Bone marrow (tissue), 2 donors: Measurements from ENCODE around the gene IDI1.
"Not testable (repeated sequence)": the region's sequence is repeated elsewhere in the genome, so short reads cannot be mapped to it uniquely, and the experiment has no call there.

ENCODE experiments used
- DNase-seq, 2 donors: peaks; one replicate each; lab custom pipeline; 2025; lab: John Stamatoyannopoulos, UW

IDI1 gene

GRCh38 chr10:1063232-1063865, 14.4 kb upstream of the IDI1 start:
- no peak for DNase-seq

- DNase-seq = no peak
Measured at GRCh38 chr10:1061930-1062774, 13.2 kb upstream of the IDI1 start.

- no peak for DNase-seq
Measured at GRCh38 chr10:1059902-1060301, 11.0 kb upstream of the IDI1 start.

- no peak for DNase-seq
Measured at GRCh38 chr10:1058017-1058416, 9.1 kb upstream of the IDI1 start.

GRCh38 chr10:1057106-1057657, 8.3 kb upstream of the IDI1 start:
- peak; percentile 51 to 75 for DNase-seq

- DNase-seq = peak; percentile 55 to 73
Measured at GRCh38 chr10:1056326-1057105, 7.6 kb upstream of the IDI1 start, which contains the start of gene WDR37. Gene WDR37 (plus strand): TSS chr10:1056385. CDS start chr10:1072156, 15,771 bp downstream.

- no peak for DNase-seq
Measured at GRCh38 chr10:1054684-1055083, 5.8 kb upstream of the IDI1 start.

- no peak for DNase-seq
Measured at GRCh38 chr10:1050554-1050953, 1.6 kb upstream of the IDI1 start.

- no peak for DNase-seq
Measured at GRCh38 chr10:1050145-1050544, 1.2 kb upstream of the IDI1 start.

- DNase-seq = no peak
Measured at GRCh38 chr10:1049425-1049958, 573 bp upstream of the IDI1 start.

GRCh38 chr10:1048349-1048731, 579 bp downstream of the IDI1 start:
- DNase-seq = no peak

- no peak for DNase-seq
Measured at GRCh38 chr10:1047937-1048336, 982 bp downstream of the IDI1 start.

- DNase-seq = no peak
Measured at GRCh38 chr10:1045415-1045814, 3.5 kb downstream of the IDI1 start.

GRCh38 chr10:1044964-1045363, 4.0 kb downstream of the IDI1 start:
- DNase-seq = no peak

GRCh38 chr10:1044146-1044545, 4.8 kb downstream of the IDI1 start:
- no peak for DNase-seq

- DNase-seq = no peak
Measured at GRCh38 chr10:1043532-1043995, 5.4 kb downstream of the IDI1 start.

- no peak for DNase-seq
Measured at GRCh38 chr10:1041514-1041913, 7.4 kb downstream of the IDI1 start.

- no peak for DNase-seq
Measured at GRCh38 chr10:1040133-1040532, 8.8 kb downstream of the IDI1 start.

- DNase-seq = not testable (repeated sequence)
Measured at GRCh38 chr10:1038769-1039168, 10.2 kb downstream of the IDI1 start.

- DNase-seq = no peak
Measured at GRCh38 chr10:1037098-1037497, 11.8 kb downstream of the IDI1 start.

- DNase-seq = no peak
Measured at GRCh38 chr10:1036341-1036791, 12.6 kb downstream of the IDI1 start.

GRCh38 chr10:1035201-1035600, 13.7 kb downstream of the IDI1 start:
- no peak for DNase-seq
